Neural cell (in vitro differentiated cells): ENCODE measurements around the gene FA2H. TPM values are rescaled to one million over a fixed set of nuclear protein-coding genes. Genes with fewer than 3 reads are reported as not detected.

ENCODE experiments used
- H2AFZ ChIP-seq: fragments of 200-600, 300-800 bp; sonication (generic), shearing (Covaris generic); 2 replicates; pipeline ENCODE4 v1.6.0; 2014; ENCODE audit warnings: low read depth, mild to moderate bottlenecking, antibody characterized with exemption, low read length, moderate library complexity
- H3F3A ChIP-seq: fragments of 200-600 bp; shearing (Covaris generic); 2 replicates; pipeline ENCODE4 v1.6.1; 2016; ENCODE audit warnings: mild to moderate bottlenecking, moderate library complexity, mixed read lengths, antibody characterized with exemption, low read length; ENCODE audit not compliant: insufficient read depth, poor library complexity, severe bottlenecking
- H3K27ac ChIP-seq: fragments of 200-600, 300-800 bp; sonication (generic), shearing (Covaris generic); 2 replicates; pipeline ENCODE4 v1.5.1; 2014; ENCODE audit warnings: mild to moderate bottlenecking, low read length, moderate library complexity
- H3K27me3 ChIP-seq: fragments of 300-800, 200-600 bp; sonication (generic), shearing (Covaris generic); 2 replicates; pipeline ENCODE4 v1.6.0; 2014; ENCODE audit warnings: mild to moderate bottlenecking, low read depth, low read length, moderate library complexity; ENCODE audit not compliant: insufficient read depth
- H3K36me3 ChIP-seq: fragments of 300-800, 200-600 bp; sonication (generic), shearing (Covaris generic); 2 replicates; pipeline ENCODE4 v1.5.1; 2014; ENCODE audit warnings: mild to moderate bottlenecking, antibody characterized with exemption, low read length, moderate library complexity; ENCODE audit not compliant: insufficient read depth
- H3K4me2 ChIP-seq: fragments of 300-800, 200-600 bp; sonication (generic), shearing (Covaris generic); 2 replicates; pipeline ENCODE4 v1.6.0; 2014; ENCODE audit warnings: mild to moderate bottlenecking, low read length
- H3K4me3 ChIP-seq: fragments of 300-800, 200-600 bp; sonication (generic), shearing (Covaris generic); 2 replicates; pipeline ENCODE4 v1.5.1; 2014; ENCODE audit warnings: mild to moderate bottlenecking, low read length, moderate library complexity
- H3K79me2 ChIP-seq: fragments of 200-600 bp; shearing (Covaris generic); replicated peaks from 2 replicates; pipeline ENCODE4 v1.6.0; 2014; ENCODE audit warnings: mild to moderate bottlenecking, low read length, moderate library complexity; ENCODE audit not compliant: insufficient read depth
- H3K9ac ChIP-seq: fragments of 300-800, 200-600 bp; sonication (generic), shearing (Covaris generic); 2 replicates; pipeline ENCODE4 v1.6.1; 2016; ENCODE audit warnings: mild to moderate bottlenecking, low read length, mixed read lengths
- H3K9me2 ChIP-seq: fragments of 200-600 bp; shearing (Covaris generic); 2 replicates; pipeline ENCODE4 v1.6.1; 2016; ENCODE audit warnings: mild to moderate bottlenecking, low read length, mixed read lengths; ENCODE audit not compliant: insufficient read depth
- H3K9me3 ChIP-seq: fragments of 200-600, 300-800 bp; sonication (generic), shearing (Covaris generic); 2 replicates; pipeline ENCODE4 v1.6.1; 2016; ENCODE audit warnings: mild to moderate bottlenecking, mixed run types, low read length, moderate library complexity, mixed read lengths
- H4K20me1 ChIP-seq: fragments of 200-600 bp; shearing (Covaris generic); 2 replicates; pipeline ENCODE4 v1.6.1; 2016; ENCODE audit warnings: mild to moderate bottlenecking, mixed run types; ENCODE audit not compliant: insufficient read depth
- EP300 ChIP-seq: fragments of 450-650 bp; conservative IDR thresholded peaks from 2 replicates; pipeline ENCODE4 v1.6.1; 2014; ENCODE audit warnings: antibody characterized with exemption, mild to moderate bottlenecking, moderate library complexity; ENCODE audit not compliant: poor library complexity, severe bottlenecking
- EZH2 ChIP-seq: fragments of 200-600, 300-800 bp; shearing (Covaris generic), sonication (generic); IDR thresholded peaks from 2 replicates; pipeline ENCODE4 v1.6.1; 2014; ENCODE audit warnings: antibody characterized with exemption, low read length, borderline replicate concordance, mild to moderate bottlenecking; ENCODE audit not compliant: insufficient read depth, poor library complexity, severe bottlenecking
- MXI1 ChIP-seq: fragments of 450-650 bp; conservative IDR thresholded peaks from 2 replicates; pipeline ENCODE4 v1.6.1; 2014; ENCODE audit warnings: antibody characterized with exemption, mild to moderate bottlenecking; ENCODE audit not compliant: poor library complexity, severe bottlenecking
- POLR2AphosphoS5 ChIP-seq: IDR thresholded peaks from 2 replicates; pipeline ENCODE4 v1.6.1; 2012
- RAD21 ChIP-seq: fragments of 450-650 bp; conservative IDR thresholded peaks from 2 replicates; pipeline ENCODE4 v1.6.1; 2014; ENCODE audit warnings: antibody characterized with exemption, mild to moderate bottlenecking, moderate library complexity
- SMC3 ChIP-seq: fragments of 450-650 bp; conservative IDR thresholded peaks from 2 replicates; pipeline ENCODE4 v1.6.1; 2014; ENCODE audit warnings: antibody characterized with exemption, mild to moderate bottlenecking, moderate library complexity; ENCODE audit not compliant: poor library complexity
- TAF1 ChIP-seq: IDR thresholded peaks from 2 replicates; pipeline ENCODE4 v1.6.1; 2012; ENCODE audit warnings: low read depth
- polyA plus RNA-seq: library from polyadenylated mRNA; depleted of rRNA; stranded (reverse); fragments of >200 nt; gene quantifications from 2 replicates; pipeline ENCODE4 v1.2.3, GENCODE V29; 2014
- TF ChIP-seq, protein P1 (sequence below): fragments of 450-650 bp; IDR thresholded peaks from 2 replicates; pipeline ENCODE4 v1.5.1; 2014; ENCODE audit warnings: antibody characterized with exemption, mild to moderate bottlenecking, moderate library complexity; ENCODE audit not compliant: poor library complexity, severe bottlenecking
- TF ChIP-seq, protein P2 (sequence below): IDR thresholded peaks from 2 replicates; pipeline ENCODE4 v1.6.1; 2012; ENCODE audit warnings: borderline replicate concordance

FA2H gene
- polyA plus RNA-seq, 1 donor from 2014 or later, result not detected

DNA sequence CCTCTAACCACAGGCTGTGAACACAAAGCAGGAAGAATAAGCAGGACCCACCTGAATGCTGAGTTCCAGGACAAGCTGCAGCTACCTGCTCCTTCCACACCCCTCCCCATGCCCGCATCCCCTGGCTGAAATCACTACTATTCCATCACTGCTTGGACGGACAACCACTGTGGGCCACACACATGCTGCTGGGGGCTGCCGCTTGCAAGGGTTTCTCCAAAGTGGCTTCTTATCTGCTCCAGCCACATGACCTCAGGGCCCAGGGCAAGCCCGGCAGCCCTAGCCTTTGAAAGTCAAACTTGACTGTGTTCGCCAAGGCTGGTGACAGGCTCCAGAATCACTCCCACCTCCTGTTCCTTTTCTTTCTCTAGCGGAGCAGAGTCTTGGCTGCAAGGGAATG lies 18.4 kb downstream of the FA2H start:
- Histone ChIP-seq H3K36me3 (no peaks in the 10 kb centered on the region), H3K9ac (no peak overlapping the region), H4K20me1 (no peaks in the 10 kb centered on the region), H3K4me3 (no peak overlapping the region), H2AFZ (no peak overlapping the region), H3K9me3 (no peaks in the 10 kb centered on the region), H3K9me2 (no peaks in the 10 kb centered on the region), H3F3A (no peaks in the 10 kb centered on the region), H3K27me3 (no peaks in the 10 kb centered on the region), H3K27ac (no peak overlapping the region), H3K79me2 (no peaks in the 10 kb centered on the region), H3K4me2 (no peak overlapping the region)
- TF ChIP-seq SMC3 (no peak), POLR2AphosphoS5 (no peak), TAF1 (no peak), EP300 (no peak), EZH2 (no peak), MXI1 (no peak), RAD21 (no peak)
- TF ChIP-seq, protein P1, sequence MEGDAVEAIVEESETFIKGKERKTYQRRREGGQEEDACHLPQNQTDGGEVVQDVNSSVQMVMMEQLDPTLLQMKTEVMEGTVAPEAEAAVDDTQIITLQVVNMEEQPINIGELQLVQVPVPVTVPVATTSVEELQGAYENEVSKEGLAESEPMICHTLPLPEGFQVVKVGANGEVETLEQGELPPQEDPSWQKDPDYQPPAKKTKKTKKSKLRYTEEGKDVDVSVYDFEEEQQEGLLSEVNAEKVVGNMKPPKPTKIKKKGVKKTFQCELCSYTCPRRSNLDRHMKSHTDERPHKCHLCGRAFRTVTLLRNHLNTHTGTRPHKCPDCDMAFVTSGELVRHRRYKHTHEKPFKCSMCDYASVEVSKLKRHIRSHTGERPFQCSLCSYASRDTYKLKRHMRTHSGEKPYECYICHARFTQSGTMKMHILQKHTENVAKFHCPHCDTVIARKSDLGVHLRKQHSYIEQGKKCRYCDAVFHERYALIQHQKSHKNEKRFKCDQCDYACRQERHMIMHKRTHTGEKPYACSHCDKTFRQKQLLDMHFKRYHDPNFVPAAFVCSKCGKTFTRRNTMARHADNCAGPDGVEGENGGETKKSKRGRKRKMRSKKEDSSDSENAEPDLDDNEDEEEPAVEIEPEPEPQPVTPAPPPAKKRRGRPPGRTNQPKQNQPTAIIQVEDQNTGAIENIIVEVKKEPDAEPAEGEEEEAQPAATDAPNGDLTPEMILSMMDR, result no peak
- TF ChIP-seq, protein P2, sequence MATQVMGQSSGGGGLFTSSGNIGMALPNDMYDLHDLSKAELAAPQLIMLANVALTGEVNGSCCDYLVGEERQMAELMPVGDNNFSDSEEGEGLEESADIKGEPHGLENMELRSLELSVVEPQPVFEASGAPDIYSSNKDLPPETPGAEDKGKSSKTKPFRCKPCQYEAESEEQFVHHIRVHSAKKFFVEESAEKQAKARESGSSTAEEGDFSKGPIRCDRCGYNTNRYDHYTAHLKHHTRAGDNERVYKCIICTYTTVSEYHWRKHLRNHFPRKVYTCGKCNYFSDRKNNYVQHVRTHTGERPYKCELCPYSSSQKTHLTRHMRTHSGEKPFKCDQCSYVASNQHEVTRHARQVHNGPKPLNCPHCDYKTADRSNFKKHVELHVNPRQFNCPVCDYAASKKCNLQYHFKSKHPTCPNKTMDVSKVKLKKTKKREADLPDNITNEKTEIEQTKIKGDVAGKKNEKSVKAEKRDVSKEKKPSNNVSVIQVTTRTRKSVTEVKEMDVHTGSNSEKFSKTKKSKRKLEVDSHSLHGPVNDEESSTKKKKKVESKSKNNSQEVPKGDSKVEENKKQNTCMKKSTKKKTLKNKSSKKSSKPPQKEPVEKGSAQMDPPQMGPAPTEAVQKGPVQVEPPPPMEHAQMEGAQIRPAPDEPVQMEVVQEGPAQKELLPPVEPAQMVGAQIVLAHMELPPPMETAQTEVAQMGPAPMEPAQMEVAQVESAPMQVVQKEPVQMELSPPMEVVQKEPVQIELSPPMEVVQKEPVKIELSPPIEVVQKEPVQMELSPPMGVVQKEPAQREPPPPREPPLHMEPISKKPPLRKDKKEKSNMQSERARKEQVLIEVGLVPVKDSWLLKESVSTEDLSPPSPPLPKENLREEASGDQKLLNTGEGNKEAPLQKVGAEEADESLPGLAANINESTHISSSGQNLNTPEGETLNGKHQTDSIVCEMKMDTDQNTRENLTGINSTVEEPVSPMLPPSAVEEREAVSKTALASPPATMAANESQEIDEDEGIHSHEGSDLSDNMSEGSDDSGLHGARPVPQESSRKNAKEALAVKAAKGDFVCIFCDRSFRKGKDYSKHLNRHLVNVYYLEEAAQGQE, result no peak

DNA sequence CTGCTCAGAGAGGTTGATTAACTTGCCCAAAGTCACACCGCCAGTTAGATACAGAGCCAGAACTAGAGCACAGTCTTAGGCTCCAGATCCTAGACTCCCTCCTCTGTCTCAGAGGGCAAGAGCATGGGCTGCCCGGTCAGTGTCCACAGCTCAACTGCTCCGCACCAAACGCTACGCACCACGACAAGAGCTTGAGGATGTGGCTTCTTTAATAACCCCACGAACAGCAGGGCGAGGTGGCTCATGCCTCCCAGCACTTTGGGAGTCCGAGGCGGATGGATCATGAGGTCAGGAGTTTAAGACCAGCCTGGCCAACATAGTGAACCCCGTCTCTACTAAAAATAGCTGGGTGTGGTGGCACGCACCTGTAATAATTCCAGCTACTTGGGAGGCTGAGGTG lies 21.4 kb downstream of the FA2H start:
- Histone ChIP-seq H4K20me1 (no peaks in the 10 kb centered on the region), H3K27me3 (no peaks in the 10 kb centered on the region), H3K4me3 (no peak overlapping the region), H3K9me2 (no peaks in the 10 kb centered on the region), H3K4me2 (no peak overlapping the region), H3K79me2 (no peaks in the 10 kb centered on the region), H3K9me3 (no peaks in the 10 kb centered on the region), H2AFZ (no peak overlapping the region), H3F3A (no peaks in the 10 kb centered on the region), H3K36me3 (no peaks in the 10 kb centered on the region), H3K27ac (no peak overlapping the region), H3K9ac (no peak overlapping the region)
- TF ChIP-seq SMC3 (no peak), RAD21 (no peak)

DNA sequence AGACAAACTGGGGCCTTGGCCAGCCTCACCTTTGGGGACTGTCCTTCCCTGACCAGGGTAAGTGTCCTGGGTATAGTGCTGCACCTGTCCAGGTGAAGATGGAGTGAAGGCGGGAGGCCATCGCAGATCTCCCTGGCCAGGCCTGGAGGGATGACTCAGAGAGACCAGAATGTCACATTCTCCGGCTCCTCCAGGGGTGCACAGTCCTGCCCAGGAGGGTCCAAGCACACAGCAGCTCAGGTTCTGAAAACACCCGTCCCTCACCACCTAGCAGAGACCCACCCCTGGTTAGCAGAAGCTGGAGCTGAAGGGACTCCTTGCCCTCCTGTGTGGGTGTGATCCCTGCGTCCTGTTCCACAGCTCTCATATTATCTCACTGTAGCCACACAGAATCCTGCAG lies 21.9 kb downstream of the FA2H start:
- Histone ChIP-seq H3K36me3 (no peaks in the 10 kb centered on the region), H3K27me3 (no peaks in the 10 kb centered on the region), H3K9me2 (no peaks in the 10 kb centered on the region), H3K9me3 (no peaks in the 10 kb centered on the region), H3K27ac (no peak overlapping the region), H3K79me2 (no peaks in the 10 kb centered on the region), H3K4me3 (no peak overlapping the region), H4K20me1 (no peaks in the 10 kb centered on the region), H3K9ac (no peak overlapping the region), H3F3A (no peaks in the 10 kb centered on the region), H3K4me2 (no peak overlapping the region), H2AFZ (no peak overlapping the region)
- TF ChIP-seq POLR2AphosphoS5 (no peak), EP300 (no peak), RAD21 (no peak), MXI1 (no peak), TAF1 (no peak), EZH2 (no peak), SMC3 (no peak)
- TF ChIP-seq, protein P1, result no peak
- TF ChIP-seq, protein P2, result no peak
